HepG2 (cell line): ENCODE results near the gene MRPS7. TPM values are rescaled to one million over a fixed set of nuclear protein-coding genes. Genes with fewer than 3 reads are reported as not detected.

Source experiments
- NFAT5 ChIP-seq: sonication (generic); formaldehyde crosslinking; IDR thresholded peaks from 2 replicates; pipeline ENCODE4 v1.4.0; 2020; ENCODE audit warnings: missing genetic modification reagents
- SOX6 ChIP-seq, 2 experiments: fragments of 450-650 bp in 1 of 2; sonication (generic) in 1 of 2; formaldehyde crosslinking in 1 of 2; IDR thresholded peaks; 2 replicates each; pipeline versions ENCODE4 v1.4.0 to v1.6.1; 2017 to 2020; ENCODE audit warnings: antibody characterized with exemption in 1 of 2, mild to moderate bottlenecking in 1 of 2, missing genetic modification reagents in 1 of 2
- ZNF235 ChIP-seq: sonication (generic); formaldehyde crosslinking; IDR thresholded peaks from 2 replicates; pipeline ENCODE4 v1.8.1; 2023; ENCODE audit warnings: mild to moderate bottlenecking, missing genetic modification reagents, borderline replicate concordance
- ZNF703 ChIP-seq: sonication (generic); formaldehyde crosslinking; IDR thresholded peaks from 2 replicates; pipeline ENCODE4 v1.5.1; 2020; ENCODE audit warnings: missing genetic modification reagents, mild to moderate bottlenecking, moderate library complexity, borderline replicate concordance
- ZNF768 ChIP-seq: sonication (generic); formaldehyde crosslinking; IDR thresholded peaks from 2 replicates; pipeline ENCODE4 v1.4.0; 2020; ENCODE audit warnings: missing genetic modification reagents
- ZNF782 ChIP-seq: sonication (generic); formaldehyde crosslinking; IDR thresholded peaks from 2 replicates; pipeline ENCODE4 v1.4.0; 2020; ENCODE audit warnings: missing genetic modification reagents, mild to moderate bottlenecking, borderline replicate concordance
- polyA plus RNA-seq, 8 experiments: library from polyadenylated mRNA; depleted of rRNA in 3 of 8; stranded (reverse) in 7 of 8; unstranded in 1 of 8; fragments of >200 nt; fragmentation: Illumina TruSeq in 4 of 8; extraction: Trizol in 4 of 8; gene quantifications; 2 replicates each; pipeline versions ENCODE4 v1.2.1 to v1.2.3, GENCODE V29; 2011 to 2016; ENCODE audit warnings: low read depth in 4 of 8, missing spikeins in 1 of 8, mixed read lengths in 1 of 8; ENCODE audit not compliant: insufficient read depth in 1 of 8
- total RNA-seq, 5 experiments: library from RNA; depleted of rRNA; stranded (reverse); fragments of >200 nt; fragmentation: Illumina TruSeq; extraction: Trizol; gene quantifications; 2 replicates each; pipeline ENCODE4 v1.2.3, GENCODE V29; 2016; ENCODE audit warnings: low read depth in 1 of 5

Gene MRPS7
- total and polyA plus RNA-seq, 2 of the 13 experiments (the other 11 are each of a cell fraction or from before 2014, with no cell fraction given), result 97.0 to 162 TPM

- TF ChIP-seq NFAT5 (CRISPR knock-in tag) (no peak), ZNF235 (CRISPR knock-in tag) (no peak), ZNF703 (CRISPR knock-in tag) (no peak), ZNF782 (CRISPR knock-in tag) (no peak), SOX6 (IDR thresholded peaks at IDR 0.05) (no peak), SOX6 (CRISPR knock-in tag; IDR thresholded peaks at IDR 0.05) (0 out of 2 replicates have a peak, but pooled peaks have one; percentile 1), ZNF768 (CRISPR knock-in tag) (0 out of 2 replicates have a peak, but pooled peaks have one; percentile 11)
- TF ChIP-seq, all 625 proteins: peak for 6
These were observed 23.6 kb upstream of the MRPS7 start (continued) for GRCh38 chr17:75238020-75238580.
